ENCODE measurements around the gene SLC22A23. TPM values are rescaled to one million over a fixed set of nuclear protein-coding genes. Genes with fewer than 3 reads are reported as not detected.

The SLC22A23 gene
- total and polyA plus RNA-seq, 2 of the 4 experiments (the other 2 are of a cell fraction) = 0.72 to 1.6 TPM

Other genes with a start within 250 kb of the SLC22A23 start
- 13.3 and 13.6 TPM in 2 replicates for gene TUBB2B, start 229.4 kb downstream of the SLC22A23 start, total RNA-seq (2012; rRNA removed)
- gene TUBB2B, start 229.4 kb downstream of the SLC22A23 start, polyA plus RNA-seq (2012; rRNA removed) = 19.0 and 21.1 TPM in 2 replicates
- 5.6 and 6.7 TPM in 2 replicates for gene PSMG4, start 198.1 kb downstream of the SLC22A23 start, total RNA-seq (2012; rRNA removed)
- gene PSMG4, start 198.1 kb downstream of the SLC22A23 start, polyA plus RNA-seq (2012; rRNA removed) = 13.4 and 17.7 TPM in 2 replicates